GM21515 (cell line): ENCODE data around the gene CSPG5.

Source experiments
- ATAC-seq: cut with Tn5 transposase; IDR thresholded peaks from one replicate; pipeline ENCODE4 v1.9.1; 2021; ENCODE audit not compliant: unreplicated experiment

The CSPG5 gene

GRCh38 chr3:47588053-47588452 is 9.4 kb upstream of the CSPG5 start:
- no peak for ATAC-seq

- no peak for ATAC-seq
These were observed 8.1 kb upstream of the CSPG5 start for GRCh38 chr3:47586746-47587145.

- no peak for ATAC-seq
These were observed 4.8 kb upstream of the CSPG5 start for GRCh38 chr3:47583320-47584075.

- ATAC-seq = no peak
These were observed 3.2 kb upstream of the CSPG5 start for GRCh38 chr3:47581835-47582234.

- no peak for ATAC-seq
These were observed 2.8 kb upstream of the CSPG5 start for GRCh38 chr3:47581422-47581821.

GRCh38 chr3:47580481-47580880 is 1.8 kb upstream of the CSPG5 start:
- ATAC-seq = no peak

- ATAC-seq = no peak
These were observed 1.2 kb upstream of the CSPG5 start for GRCh38 chr3:47579875-47580274.

GRCh38 chr3:47578119-47578632 is 489 bp downstream of the CSPG5 start:
- no peak for ATAC-seq

- no peak for ATAC-seq
These were observed 1.0 kb downstream of the CSPG5 start for GRCh38 chr3:47577583-47578118.

- no peak for ATAC-seq
These were observed 5.2 kb downstream of the CSPG5 start for GRCh38 chr3:47573190-47574172.

- no peak for ATAC-seq
These were observed 7.1 kb downstream of the CSPG5 start for GRCh38 chr3:47571391-47572175.

- ATAC-seq = no peak
These were observed 9.8 kb downstream of the CSPG5 start for GRCh38 chr3:47568901-47569300.

- no peak for ATAC-seq
These were observed 11.5 kb downstream of the CSPG5 start for GRCh38 chr3:47567149-47567548.

- no peak for ATAC-seq
These were observed 12.0 kb downstream of the CSPG5 start for GRCh38 chr3:47566667-47567066.

GRCh38 chr3:47565734-47566550 is 12.7 kb downstream of the CSPG5 start:
- ATAC-seq = no peak

GRCh38 chr3:47556351-47556750 is 22.3 kb downstream of the CSPG5 start:
- ATAC-seq = no peak

GRCh38 chr3:47554335-47554734 is 24.3 kb downstream of the CSPG5 start:
- no peak for ATAC-seq

GRCh38 chr3:47553407-47553806 is 25.3 kb downstream of the CSPG5 start:
- no peak for ATAC-seq

GRCh38 chr3:47542471-47543173 is 36.0 kb downstream of the CSPG5 start:
- ATAC-seq = no peak
